Transverse colon (tissue), 4 donors: ENCODE measurements around the gene MLLT1. TPM values are rescaled to one million over a fixed set of nuclear protein-coding genes. Genes with fewer than 3 reads are reported as not detected.

Experiments used
- DNase-seq: peaks from one replicate; pipeline ENCODE4 v3.0.0-alpha.2; 2019
- H3K27ac ChIP-seq, 4 donors: fragments of 200-600 bp; sonication (generic); 2 replicates each; pipeline ENCODE4 v1.5.1; 2016 to 2018; ENCODE audit warnings: inconsistent platforms in 4 of 4
- H3K27me3 ChIP-seq: fragments of 200-600 bp; sonication (generic); 2 replicates; pipeline ENCODE4 v1.5.1; 2017; ENCODE audit warnings: inconsistent platforms
- H3K36me3 ChIP-seq, 4 donors: fragments of 200-600 bp; sonication (generic); 2 replicates each; pipeline ENCODE4 v1.5.1; 2017 to 2019; ENCODE audit warnings: inconsistent platforms in 4 of 4
- H3K4me1 ChIP-seq, 4 donors: fragments of 200-600 bp; sonication (generic); 2 replicates each; pipeline ENCODE4 v1.5.1; 2017 to 2020; ENCODE audit warnings: inconsistent platforms in 4 of 4
- H3K4me3 ChIP-seq, 4 donors: fragments of 200-600 bp; sonication (generic); 1 replicate in 1 of 4; 2 replicates in 3 of 4; pipeline versions ENCODE4 v1.5.1 to v1.6.1; 2017 to 2019; ENCODE audit warnings: inconsistent platforms in 4 of 4
- H3K9me3 ChIP-seq, 2 donors: fragments of 200-600 bp; sonication (generic); 2 replicates each; pipeline ENCODE4 v1.5.1; 2017 to 2019; ENCODE audit warnings: inconsistent platforms in 2 of 2
- EP300 ChIP-seq: sonication (generic); formaldehyde crosslinking; IDR thresholded peaks from one replicate; pipeline ENCODE4 v1.6.1; 2017; ENCODE audit warnings: antibody characterized with exemption, low read depth
- POLR2A ChIP-seq: fragments of 450-650 bp; IDR thresholded peaks from one replicate; pipeline ENCODE4 v1.6.1; 2016; ENCODE audit warnings: antibody characterized with exemption, mild to moderate bottlenecking, moderate library complexity
- POLR2AphosphoS5 ChIP-seq, 3 donors: sonication (generic); formaldehyde crosslinking; IDR thresholded peaks; one replicate each; pipeline ENCODE4 v1.6.1; 2016; ENCODE audit warnings: antibody characterized with exemption in 3 of 3
- WGBS, 2 donors: methylation state at CpG; one replicate each; pipeline ENCODE4 v1.1.5; 2018; ENCODE audit warnings: low coverage in 1 of 2; 5-methylcytosine and 5-hydroxymethylcytosine counted together
- in situ Hi-C, 4 donors: fragments of 200-750 bp; cut with MboI; loops; one replicate each; pipeline versions ENCODE4 v1.15.0 to v1.15.1; 2017; ENCODE audit warnings: low sequenced_read_pairs in 3 of 4, low pct_ligation_motif_present in 1 of 4, low pct_unique_long_range_greater_than_20kb in 1 of 4
- intact Hi-C: fragments of 100-400 bp; cut with DNase I; formaldehyde crosslinking; loops from one replicate; pipeline ENCODE4 v1.15.1; 2023; ENCODE audit warnings: low total_unique reads
- total RNA-seq, 4 donors: library from RNA; depleted of rRNA; stranded (reverse); fragments of >200 nt; gene quantifications; one replicate each; pipeline ENCODE4 v1.1.0, GENCODE V29; 2016
- TF ChIP-seq, protein P1 (sequence below), 5 experiments: fragments of 200-600 bp in 3 of 5; fragments of 450-650 bp in 2 of 5; sonication (generic) in 3 of 5; IDR thresholded peaks; 1 replicate in 2 of 5; 2 replicates in 3 of 5; pipeline ENCODE4 v1.5.1; 2016 to 2017; ENCODE audit warnings: antibody characterized with exemption in 5 of 5, inconsistent platforms in 3 of 5, mild to moderate bottlenecking in 2 of 5, moderate library complexity in 1 of 5

The MLLT1 gene, protein sequence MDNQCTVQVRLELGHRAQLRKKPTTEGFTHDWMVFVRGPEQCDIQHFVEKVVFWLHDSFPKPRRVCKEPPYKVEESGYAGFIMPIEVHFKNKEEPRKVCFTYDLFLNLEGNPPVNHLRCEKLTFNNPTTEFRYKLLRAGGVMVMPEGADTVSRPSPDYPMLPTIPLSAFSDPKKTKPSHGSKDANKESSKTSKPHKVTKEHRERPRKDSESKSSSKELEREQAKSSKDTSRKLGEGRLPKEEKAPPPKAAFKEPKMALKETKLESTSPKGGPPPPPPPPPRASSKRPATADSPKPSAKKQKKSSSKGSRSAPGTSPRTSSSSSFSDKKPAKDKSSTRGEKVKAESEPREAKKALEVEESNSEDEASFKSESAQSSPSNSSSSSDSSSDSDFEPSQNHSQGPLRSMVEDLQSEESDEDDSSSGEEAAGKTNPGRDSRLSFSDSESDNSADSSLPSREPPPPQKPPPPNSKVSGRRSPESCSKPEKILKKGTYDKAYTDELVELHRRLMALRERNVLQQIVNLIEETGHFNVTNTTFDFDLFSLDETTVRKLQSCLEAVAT
- 10 to 100 TPM; 12.3 to 34.6 (median 19.7) TPM for total RNA-seq

DNA sequence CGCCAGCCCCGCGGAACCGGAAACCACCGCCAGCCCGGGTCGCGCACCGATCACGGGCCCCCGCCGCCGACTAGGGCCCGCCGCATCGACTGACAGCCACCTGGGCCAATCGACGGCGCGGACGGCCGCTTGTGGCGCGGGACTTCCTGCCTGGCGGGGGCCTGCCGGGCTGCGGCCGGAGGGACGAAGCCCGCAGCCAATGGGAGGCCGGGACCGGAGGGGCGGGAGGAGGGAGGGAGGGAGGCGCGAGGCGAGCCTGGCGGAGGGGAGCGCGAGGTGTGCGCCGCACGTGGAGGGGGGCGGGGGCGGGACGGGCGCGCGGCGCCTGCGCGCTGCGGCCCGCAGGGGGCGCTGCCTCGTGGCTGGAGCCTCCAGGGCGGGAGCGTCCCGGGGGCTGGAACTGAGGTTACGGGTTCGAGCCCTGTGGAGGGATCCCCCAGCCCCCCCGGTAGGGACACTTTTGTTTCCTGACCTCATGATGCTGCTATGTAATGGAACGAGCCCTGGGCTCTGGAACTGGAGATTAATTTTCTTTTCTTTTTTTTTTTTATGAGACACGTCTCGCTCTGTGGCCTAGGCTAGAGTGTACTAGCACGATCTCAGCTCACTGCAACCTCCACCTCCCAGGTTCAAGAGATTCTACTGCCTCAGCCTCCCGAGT lies at the start of gene MLLT1:
Gene MLLT1 (minus strand): TSS at position 45 of the 661 bp plus-strand sequence. CDS start 191 bp downstream, outside the sequence.
- H3K4me1 ChIP-seq = peaks cover 35 to 46% (median 40%) of the 10 kb centered on the region in 4 donors
- H3K27me3 ChIP-seq = no peaks in the 10 kb centered on the region
- DNase-seq = peak; percentile 97
- H3K27ac ChIP-seq = peak within 1 kb of the TSS; percentile 84 to 88 (median 87)
- TF ChIP-seq POLR2AphosphoS5 (IDR thresholded peaks at IDR 0.05) = peak in 1 of 3 donors; percentile 42
- TF ChIP-seq POLR2A = no peak
- TF ChIP-seq EP300 = no peak
- TF ChIP-seq, protein P1, sequence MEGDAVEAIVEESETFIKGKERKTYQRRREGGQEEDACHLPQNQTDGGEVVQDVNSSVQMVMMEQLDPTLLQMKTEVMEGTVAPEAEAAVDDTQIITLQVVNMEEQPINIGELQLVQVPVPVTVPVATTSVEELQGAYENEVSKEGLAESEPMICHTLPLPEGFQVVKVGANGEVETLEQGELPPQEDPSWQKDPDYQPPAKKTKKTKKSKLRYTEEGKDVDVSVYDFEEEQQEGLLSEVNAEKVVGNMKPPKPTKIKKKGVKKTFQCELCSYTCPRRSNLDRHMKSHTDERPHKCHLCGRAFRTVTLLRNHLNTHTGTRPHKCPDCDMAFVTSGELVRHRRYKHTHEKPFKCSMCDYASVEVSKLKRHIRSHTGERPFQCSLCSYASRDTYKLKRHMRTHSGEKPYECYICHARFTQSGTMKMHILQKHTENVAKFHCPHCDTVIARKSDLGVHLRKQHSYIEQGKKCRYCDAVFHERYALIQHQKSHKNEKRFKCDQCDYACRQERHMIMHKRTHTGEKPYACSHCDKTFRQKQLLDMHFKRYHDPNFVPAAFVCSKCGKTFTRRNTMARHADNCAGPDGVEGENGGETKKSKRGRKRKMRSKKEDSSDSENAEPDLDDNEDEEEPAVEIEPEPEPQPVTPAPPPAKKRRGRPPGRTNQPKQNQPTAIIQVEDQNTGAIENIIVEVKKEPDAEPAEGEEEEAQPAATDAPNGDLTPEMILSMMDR (IDR thresholded peaks at IDR 0.05) = peak; percentile 46 to 85 (median 75)
- no peaks in the 10 kb centered on the region for H3K36me3 ChIP-seq
- no peaks in the 10 kb centered on the region for H3K9me3 ChIP-seq
- intact Hi-C loops = loop anchor here (5.0 kb wide), 1 partner anchor 63 kb away; no protein-coding TSS in a partner anchor
- in situ Hi-C loops = loop anchor here in 1 of 4 donors (25.0 kb wide), 1 partner anchor 93 kb away; no protein-coding TSS in a partner anchor
- 15 to 55% methylated on average over 5 to 14 of the region's 66 CpGs for WGBS, 2 donors
- H3K4me3 ChIP-seq = peak within 1 kb of the TSS; percentile 90 to 97 (median 95)

DNA sequence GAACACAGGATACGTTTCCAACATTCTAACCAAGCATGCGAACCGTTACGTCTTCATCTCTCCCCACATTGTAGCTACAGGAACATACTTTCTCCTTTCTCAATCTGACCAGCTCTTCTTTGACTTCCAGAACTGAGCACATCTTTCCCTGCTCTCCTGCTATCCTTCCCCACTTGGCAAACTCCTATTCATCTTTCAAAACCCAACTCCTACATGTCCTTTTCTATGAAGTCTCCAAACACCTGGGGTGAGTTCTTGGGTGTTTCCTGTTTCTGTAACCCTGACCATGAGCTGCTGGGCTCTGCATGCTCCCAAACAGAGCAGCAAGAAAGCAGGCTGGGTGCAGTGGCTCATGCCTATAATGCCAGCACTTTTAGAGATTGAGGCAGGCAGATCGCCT lies 47.0 kb upstream of the MLLT1 start:
- H3K27me3 ChIP-seq = peaks cover 10% of the 10 kb centered on the region
- intact Hi-C loops (no loop called here), in situ Hi-C loops (no loop called here)
- no peak overlapping the region for H3K4me3 ChIP-seq
- H3K36me3 ChIP-seq = no peaks in the 10 kb centered on the region
- no peak for DNase-seq
- no peaks in the 10 kb centered on the region for H3K4me1 ChIP-seq
- 83 to 88% methylated on average over 4 to 5 of the region's 5 CpGs for WGBS, 2 donors
- TF ChIP-seq POLR2AphosphoS5 (IDR thresholded peaks at IDR 0.05) (no peak), EP300 (no peak), POLR2A (no peak)
- TF ChIP-seq, protein P1 (IDR thresholded peaks at IDR 0.05) = no peak
- H3K27ac ChIP-seq = no peak overlapping the region
- H3K9me3 ChIP-seq = no peaks in the 10 kb centered on the region

DNA sequence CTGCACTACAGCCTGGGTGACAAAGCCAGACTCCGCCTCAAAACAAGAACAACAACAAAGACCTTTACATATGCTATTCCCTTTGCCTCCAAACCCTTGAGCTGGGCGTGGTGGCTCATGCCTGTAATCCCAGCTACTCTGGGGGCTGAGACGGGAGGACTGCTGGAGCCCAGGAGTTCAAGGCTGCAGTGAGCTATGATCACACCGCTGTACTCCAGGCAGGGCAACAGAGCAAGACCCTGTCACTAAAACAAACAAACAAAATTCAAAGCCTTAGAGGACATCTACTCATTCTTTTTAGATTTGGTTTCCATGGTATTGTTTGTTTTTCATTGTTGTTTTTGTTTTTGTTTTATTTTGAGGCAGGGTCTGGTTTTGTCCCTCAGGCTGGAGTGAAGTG lies 45.8 kb upstream of the MLLT1 start:
- Histone ChIP-seq H3K4me3 (no peak overlapping the region), H3K9me3 (no peaks in the 10 kb centered on the region), H3K4me1 (no peaks in the 10 kb centered on the region), H3K27me3 (peaks cover 11% of the 10 kb centered on the region), H3K36me3 (no peaks in the 10 kb centered on the region), H3K27ac (no peak overlapping the region)
- 67% methylated on average over 4 of the region's 4 CpGs; no CpG with 5 or more reads in 1 of the 2 donors for WGBS, 2 donors
- DNase-seq = no peak
- in situ Hi-C loops (no loop called here), intact Hi-C loops (no loop called here)
- TF ChIP-seq POLR2AphosphoS5 (IDR thresholded peaks at IDR 0.05) = no peak
- no peak for TF ChIP-seq POLR2A
- TF ChIP-seq, protein P1 (IDR thresholded peaks at IDR 0.05) = no peak
- TF ChIP-seq EP300 = no peak

DNA sequence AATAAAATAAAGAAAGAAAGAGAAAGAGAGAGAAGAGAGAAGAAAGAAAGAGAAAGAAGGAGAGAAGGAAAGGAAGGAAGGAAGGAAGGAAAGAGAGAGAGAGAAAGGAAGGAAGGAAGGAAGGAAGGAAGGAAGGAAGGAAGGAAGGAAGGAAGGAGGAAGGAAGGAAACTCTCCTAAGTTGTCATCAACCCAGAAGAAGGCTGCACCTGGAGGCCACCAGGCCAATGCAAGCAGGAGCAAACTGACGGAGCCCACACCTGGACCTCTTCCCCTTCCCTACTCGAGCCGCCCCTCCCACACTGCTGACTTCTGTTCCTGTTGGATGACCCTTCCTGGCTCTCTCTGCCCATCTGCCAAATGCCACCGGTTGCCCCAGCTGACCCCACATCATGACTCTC lies 45.0 kb upstream of the MLLT1 start:
- no peaks in the 10 kb centered on the region for H3K36me3 ChIP-seq
- TF ChIP-seq POLR2A = no peak
- TF ChIP-seq EP300 = no peak
- TF ChIP-seq, protein P1 (IDR thresholded peaks at IDR 0.05) = no peak
- TF ChIP-seq POLR2AphosphoS5 (IDR thresholded peaks at IDR 0.05) = no peak
- no peak for DNase-seq
- H3K4me1 ChIP-seq = no peaks in the 10 kb centered on the region
- H3K4me3 ChIP-seq = no peak overlapping the region
- H3K9me3 ChIP-seq = no peaks in the 10 kb centered on the region
- in situ Hi-C loops (loop anchor here in 2 of 4 donors (25.0 kb wide), 2 partner anchors 187 to 287 kb away; partner anchors contain the start of gene ACSBG2 (in 1 of the 2)), intact Hi-C loops (no loop called here)
- WGBS, 2 donors = 59% methylated on average over 4 of the region's 4 CpGs; no CpG with 5 or more reads in 1 of the 2 donors
- H3K27me3 ChIP-seq = peaks cover 11% of the 10 kb centered on the region
- H3K27ac ChIP-seq = no peak overlapping the region
